IMR-90 (cell line): ENCODE results near the gene KMT2B. TPM values are rescaled to one million over a fixed set of nuclear protein-coding genes. Genes with fewer than 3 reads are reported as not detected.

Experiments used
- ATAC-seq: fragments of 200-7000 bp; cut with Tn5 transposase; 2 replicates; pipeline ENCODE4 v1.9.1; 2020; ENCODE audit warnings: low read depth, mild to moderate bottlenecking, moderate library complexity
- BruUV-seq: library from RNA; stranded (reverse); fragments of 400-500 nt; replicated peaks from 2 replicates; lab custom pipeline; 2021; lab: Mats Ljungman, UMichigan
- CTCF ChIA-PET: fragments of 300-600 bp; formaldehyde crosslinking; extraction: SDS; loops from one replicate; lab custom pipeline; 2021; ENCODE audit warnings: antibody characterized with exemption; lab: Yijun Ruan, JAX
- POLR2A ChIA-PET: fragments of 300-600 bp; sonication (Branson Sonifier 250); formaldehyde crosslinking; loops from one replicate; lab custom pipeline; 2022; ENCODE audit warnings: antibody characterized with exemption; ENCODE audit not compliant: unreplicated experiment; lab: Charles Lee
- DNase-seq: peaks from one replicate; pipeline ENCODE4 v3.0.0; 2013
- H2AFZ ChIP-seq: replicated peaks from 2 replicates; pipeline ENCODE3; 2013; ENCODE audit warnings: low read length, mild to moderate bottlenecking; ENCODE audit not compliant: poor library complexity
- H2AK5ac ChIP-seq: 2 replicates; pipeline ENCODE4 v1.6.1; 2013; ENCODE audit warnings: low read depth, low read length, inconsistent platforms
- H2AK9ac ChIP-seq: replicated peaks from 2 replicates; pipeline ENCODE3; 2013; ENCODE audit warnings: mild to moderate bottlenecking, low read depth, low read length, moderate library complexity; ENCODE audit not compliant: poor library complexity
- H2BK120ac ChIP-seq: 2 replicates; pipeline ENCODE4 v1.6.1; 2013; ENCODE audit warnings: low read depth, low read length, inconsistent platforms
- H2BK15ac ChIP-seq: 3 replicates; pipeline ENCODE4 v1.6.1; 2013; ENCODE audit warnings: low read depth, low read length, inconsistent platforms
- H2BK20ac ChIP-seq: 2 replicates; pipeline ENCODE4 v1.6.1; 2013; ENCODE audit warnings: low read depth, mild to moderate bottlenecking, inconsistent platforms, low read length, moderate library complexity
- H2BK5ac ChIP-seq: 2 replicates; pipeline ENCODE4 v1.6.1; 2013; ENCODE audit warnings: mild to moderate bottlenecking, low read depth, low read length, inconsistent platforms; ENCODE audit not compliant: poor library complexity, severe bottlenecking
- H3K14ac ChIP-seq: replicated peaks from 2 replicates; pipeline ENCODE4 v1.6.1; 2013; ENCODE audit warnings: low read depth, low read length, inconsistent platforms
- H3K18ac ChIP-seq: 2 replicates; pipeline ENCODE4 v1.6.1; 2013; ENCODE audit warnings: low read depth, low read length, control low read depth
- H3K23ac ChIP-seq: 2 replicates; pipeline ENCODE4 v1.6.1; 2013; ENCODE audit warnings: low read depth, low read length, inconsistent platforms
- H3K27ac ChIP-seq: 2 replicates; pipeline ENCODE4 v1.5.1; 2013; ENCODE audit warnings: mild to moderate bottlenecking, control low read depth, low read length; ENCODE audit not compliant: insufficient read depth
- H3K27me3 ChIP-seq: 2 replicates; pipeline ENCODE4 v1.6.1; 2013; ENCODE audit warnings: low read length; ENCODE audit not compliant: control insufficient read depth, insufficient read depth
- H3K36me3 ChIP-seq: 2 replicates; pipeline ENCODE4 v1.6.1; 2013; ENCODE audit warnings: low read length, mixed read lengths; ENCODE audit not compliant: control insufficient read depth, insufficient read depth
- H3K4ac ChIP-seq: 2 replicates; pipeline ENCODE4 v1.6.1; 2013; ENCODE audit warnings: low read depth, low read length, inconsistent platforms
- H3K4me1 ChIP-seq: 2 replicates; pipeline ENCODE4 v1.6.1; 2013; ENCODE audit warnings: low read length, mixed read lengths; ENCODE audit not compliant: control insufficient read depth, insufficient read depth
- H3K4me2 ChIP-seq: 2 replicates; pipeline ENCODE4 v1.6.1; 2013; ENCODE audit warnings: low read depth, mild to moderate bottlenecking, control low read depth, low read length, moderate library complexity
- H3K4me3 ChIP-seq: 2 replicates; pipeline ENCODE4 v1.5.1; 2013; ENCODE audit warnings: low read depth, mild to moderate bottlenecking, control low read depth, low read length, moderate library complexity; ENCODE audit not compliant: insufficient read depth
- H3K56ac ChIP-seq: 2 replicates; pipeline ENCODE4 v1.6.1; 2013; ENCODE audit warnings: low read length, inconsistent platforms; ENCODE audit not compliant: insufficient read depth; ENCODE audit errors: extremely low read depth
- H3K79me1 ChIP-seq, 2 experiments: 2 replicates each; pipeline ENCODE4 v1.6.1; 2013; ENCODE audit warnings: low read length in 2 of 2, inconsistent platforms in 1 of 2, low read depth in 1 of 2
- H3K9ac ChIP-seq: 2 replicates; pipeline ENCODE4 v1.6.1; 2013; ENCODE audit warnings: low read depth, low read length, control low read depth
- H3K9me1 ChIP-seq: 2 replicates; pipeline ENCODE4 v1.6.1; 2013; ENCODE audit warnings: low read length, inconsistent platforms; ENCODE audit not compliant: insufficient read depth
- H3K9me3 ChIP-seq: 2 replicates; pipeline ENCODE4 v1.6.1; 2013; ENCODE audit warnings: low read length; ENCODE audit not compliant: control insufficient read depth, insufficient read depth
- H4K20me1 ChIP-seq: 2 replicates; pipeline ENCODE4 v1.6.1; 2013; ENCODE audit warnings: low read length, inconsistent platforms; ENCODE audit not compliant: insufficient read depth
- H4K5ac ChIP-seq: 2 replicates; pipeline ENCODE4 v1.6.1; 2013; ENCODE audit warnings: mild to moderate bottlenecking, low read depth, low read length, control low read depth
- H4K8ac ChIP-seq, 2 experiments: 2 replicates each; pipeline ENCODE4 v1.6.1; 2013; ENCODE audit warnings: low read depth in 2 of 2, low read length in 2 of 2, control low read depth in 1 of 2, inconsistent platforms in 1 of 2
- H4K91ac ChIP-seq: 2 replicates; pipeline ENCODE4 v1.6.1; 2013; ENCODE audit warnings: low read depth, low read length, inconsistent platforms; ENCODE audit not compliant: insufficient read depth
- BHLHE40 ChIP-seq: fragments of 150-350 bp; IDR thresholded peaks from 2 replicates; pipeline ENCODE4 v1.6.1; 2016; ENCODE audit warnings: mild to moderate bottlenecking, low read depth, low read length
- CEBPB ChIP-seq: IDR thresholded peaks from 2 replicates; pipeline ENCODE4 v1.6.1; 2012; ENCODE audit warnings: low read depth, low read length, improper control_type of control experiment
- CHD1 ChIP-seq: IDR thresholded peaks from 2 replicates; pipeline ENCODE4 v1.6.1; 2012; ENCODE audit warnings: low read depth, low read length, improper control_type of control experiment
- FOS ChIP-seq: fragments of 150-350 bp; IDR thresholded peaks from 2 replicates; pipeline ENCODE4 v1.6.1; 2016; ENCODE audit warnings: low read depth, low read length
- MAFK ChIP-seq: IDR thresholded peaks from 2 replicates; pipeline ENCODE4 v1.6.1; 2012; ENCODE audit warnings: low read depth, low read length, improper control_type of control experiment
- NFE2L2 ChIP-seq: fragments of 150-350 bp; IDR thresholded peaks from 2 replicates; pipeline ENCODE4 v1.6.1; 2016; ENCODE audit warnings: low read depth, mild to moderate bottlenecking, low read length
- POLR2A ChIP-seq: IDR thresholded peaks from 2 replicates; pipeline ENCODE4 v1.6.1; 2012; ENCODE audit warnings: mild to moderate bottlenecking, low read depth, low read length
- RAD21 ChIP-seq: IDR thresholded peaks from 2 replicates; pipeline ENCODE4 v1.6.1; 2012; ENCODE audit warnings: low read length, improper control_type of control experiment
- SMC3 ChIP-seq: fragments of 150-350 bp; IDR thresholded peaks from 2 replicates; pipeline ENCODE4 v1.6.1; 2016; ENCODE audit warnings: low read depth, mild to moderate bottlenecking, antibody characterized with exemption, low read length, moderate library complexity
- USF2 ChIP-seq: fragments of 150-350 bp; IDR thresholded peaks from 2 replicates; pipeline ENCODE4 v1.6.1; 2017; ENCODE audit warnings: mild to moderate bottlenecking, antibody characterized with exemption, low read length, low read depth
- WGBS, 2 experiments: methylation state at CpG; one replicate each; pipeline versions ENCODE4 v1.1.5 to v1.1.7; 2013; ENCODE audit warnings: missing lambda C conversion rate in 2 of 2; ENCODE audit not compliant: insufficient read length in 1 of 2; ENCODE audit errors: extremely low coverage in 2 of 2; 5-methylcytosine and 5-hydroxymethylcytosine counted together
- dilution Hi-C: fragments of 300-500 bp; cut with HindIII; formaldehyde crosslinking; loops from one replicate; pipeline ENCODE4 v1.14.3; 2018; ENCODE audit warnings: low sequenced_read_pairs; ENCODE audit not compliant: unreplicated experiment
- in situ Hi-C: fragments of 300-500 bp; cut with MboI; formaldehyde crosslinking; loops from 3 replicates; pipeline ENCODE4 v1.14.3; 2019; ENCODE audit warnings: low sequenced_read_pairs, inconsistent platforms, mixed read lengths
- intact Hi-C: fragments of 100-400 bp; cut with micrococcal nuclease; formaldehyde crosslinking; loops from 2 replicates; pipeline ENCODE4 v1.10.0; 2022
- polyA plus RNA-seq, 3 experiments: library from polyadenylated mRNA; depleted of rRNA; stranded (reverse); fragments of >200 nt; gene quantifications; 2 replicates each; pipeline ENCODE4 v1.2.3, GENCODE V29; 2012; ENCODE audit warnings: low replicate concordance in 1 of 3
- total RNA-seq: library from RNA; depleted of rRNA; stranded (reverse); fragments of >200 nt; gene quantifications from 2 replicates; pipeline ENCODE4 v1.2.3, GENCODE V29; 2012
- TF ChIP-seq, protein P1 (sequence below): conservative IDR thresholded peaks from 2 replicates; pipeline ENCODE4 v1.5.1; 2012; ENCODE audit warnings: mild to moderate bottlenecking, low read depth, low read length, improper control_type of control experiment

The KMT2B gene
- total and polyA plus RNA-seq, 2 of the 4 experiments (the other 2 are of a cell fraction): 3.0 to 30.7 TPM

DNA sequence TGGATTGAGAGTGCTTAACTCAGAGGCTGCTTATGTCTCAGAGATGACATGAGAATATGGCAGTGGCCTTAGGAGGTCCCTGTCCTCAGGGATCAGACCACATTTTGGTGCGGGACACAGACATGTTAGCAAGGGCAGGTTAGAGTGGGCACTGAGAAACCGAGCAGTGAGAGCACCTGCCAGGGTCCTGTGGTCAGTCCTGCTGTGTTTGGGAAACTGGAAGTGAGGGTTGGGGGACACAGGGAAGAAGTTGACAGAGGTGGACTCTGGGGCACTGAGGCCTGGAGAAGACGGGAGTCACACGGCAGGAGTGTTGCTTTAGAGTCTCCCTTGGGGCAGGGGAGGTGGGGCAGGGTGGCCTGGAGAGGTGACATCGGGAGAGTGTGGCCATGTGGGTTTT is 17.1 kb downstream of the KMT2B start:
- H3K14ac ChIP-seq: no peak overlapping the region
- no peak overlapping the region for H2BK120ac ChIP-seq
- H3K4ac ChIP-seq: no peak overlapping the region
- H3K56ac ChIP-seq: no peak overlapping the region
- H2BK5ac ChIP-seq: no peak overlapping the region
- ChIA-PET CTCF (interaction anchor here (0.6 kb wide), 1 partner anchor 153 kb away, joined by 3 read pairs; no protein-coding TSS in a partner anchor), POLR2A (no interaction called here)
- H3K4me2 ChIP-seq: no peak overlapping the region
- no peak for DNase-seq
- H4K91ac ChIP-seq: no peak overlapping the region
- no peak overlapping the region for H2BK15ac ChIP-seq
- H3K4me3 ChIP-seq: no peak overlapping the region
- TF ChIP-seq, protein P1, sequence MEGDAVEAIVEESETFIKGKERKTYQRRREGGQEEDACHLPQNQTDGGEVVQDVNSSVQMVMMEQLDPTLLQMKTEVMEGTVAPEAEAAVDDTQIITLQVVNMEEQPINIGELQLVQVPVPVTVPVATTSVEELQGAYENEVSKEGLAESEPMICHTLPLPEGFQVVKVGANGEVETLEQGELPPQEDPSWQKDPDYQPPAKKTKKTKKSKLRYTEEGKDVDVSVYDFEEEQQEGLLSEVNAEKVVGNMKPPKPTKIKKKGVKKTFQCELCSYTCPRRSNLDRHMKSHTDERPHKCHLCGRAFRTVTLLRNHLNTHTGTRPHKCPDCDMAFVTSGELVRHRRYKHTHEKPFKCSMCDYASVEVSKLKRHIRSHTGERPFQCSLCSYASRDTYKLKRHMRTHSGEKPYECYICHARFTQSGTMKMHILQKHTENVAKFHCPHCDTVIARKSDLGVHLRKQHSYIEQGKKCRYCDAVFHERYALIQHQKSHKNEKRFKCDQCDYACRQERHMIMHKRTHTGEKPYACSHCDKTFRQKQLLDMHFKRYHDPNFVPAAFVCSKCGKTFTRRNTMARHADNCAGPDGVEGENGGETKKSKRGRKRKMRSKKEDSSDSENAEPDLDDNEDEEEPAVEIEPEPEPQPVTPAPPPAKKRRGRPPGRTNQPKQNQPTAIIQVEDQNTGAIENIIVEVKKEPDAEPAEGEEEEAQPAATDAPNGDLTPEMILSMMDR: no peak
- TF ChIP-seq FOS (no peak), BHLHE40 (no peak), NFE2L2 (no peak), MAFK (no peak), CEBPB (no peak), RAD21 (no peak), SMC3 (no peak), POLR2A (no peak), USF2 (no peak), CHD1 (no peak)
- dilution Hi-C loops (no loop called here), in situ Hi-C loops (no loop called here), intact Hi-C loops (no loop called here)
- 0 out of 2 replicates have a peak, but pooled peaks cover 2% of the 10 kb centered on the region for H3K4me1 ChIP-seq
- BruUV-seq: no TSS peak
- H4K20me1 ChIP-seq: peaks cover 9% of the 10 kb centered on the region
- H3K9me1 ChIP-seq: no peaks in the 10 kb centered on the region
- no peak overlapping the region for H4K8ac ChIP-seq
- peaks cover 0 to 20% of the 10 kb centered on the region in 2 experiments; a peak in 3 of 4 replicates for H3K79me1 ChIP-seq
- ATAC-seq: no peak
- no peak overlapping the region for H3K9ac ChIP-seq
- no peak overlapping the region for H3K27ac ChIP-seq
- no peak overlapping the region for H2AK5ac ChIP-seq
- H3K27me3 ChIP-seq: no peaks in the 10 kb centered on the region
- H4K5ac ChIP-seq: no peak overlapping the region
- H3K18ac ChIP-seq: no peak overlapping the region
- no peaks in the 10 kb centered on the region for H3K9me3 ChIP-seq
- H3K23ac ChIP-seq: no peak overlapping the region
- peaks cover 81% of the 10 kb centered on the region for H3K36me3 ChIP-seq
- no peak overlapping the region for H2BK20ac ChIP-seq
- H2AK9ac ChIP-seq: no peak overlapping the region
- 83% methylated on average over 2 of the region's 5 CpGs; no CpG with 5 or more reads in 1 of the 2 experiments for WGBS, 2 experiments
- H2AFZ ChIP-seq: no peak overlapping the region
